RWPE1 (cell line): ENCODE data around the gene CSPG4.
"Not testable (repeated sequence)": the region's sequence is repeated elsewhere in the genome, so short reads cannot be mapped to it uniquely, and the experiment has no call there.

Source experiments
- CTCF ChIA-PET: fragments of 350-600 bp; sonication (Branson Sonifier 250); formaldehyde crosslinking; extraction: SDS; loops from one replicate; lab custom pipeline; 2021; lab: Yijun Ruan, JAX
- POLR2A ChIA-PET: fragments of 400-600 bp; formaldehyde crosslinking; extraction: SDS; loops from one replicate; lab custom pipeline; 2020; ENCODE audit warnings: antibody characterized with exemption; ENCODE audit not compliant: low non-redundant PET; lab: Yijun Ruan, JAX
- DNase-seq: peaks from one replicate; pipeline ENCODE4 v3.0.0; 2012; ENCODE audit warnings: low spot score
- H3K27ac ChIP-seq: fragments of 450-650 bp; 2 replicates; pipeline ENCODE4 v1.5.1; 2017
- TF ChIP-seq, protein P1 (sequence below): fragments of 450-650 bp; conservative IDR thresholded peaks from 2 replicates; pipeline ENCODE4 v1.5.1; 2017; ENCODE audit warnings: low read depth, mild to moderate bottlenecking

Gene CSPG4

DNA sequence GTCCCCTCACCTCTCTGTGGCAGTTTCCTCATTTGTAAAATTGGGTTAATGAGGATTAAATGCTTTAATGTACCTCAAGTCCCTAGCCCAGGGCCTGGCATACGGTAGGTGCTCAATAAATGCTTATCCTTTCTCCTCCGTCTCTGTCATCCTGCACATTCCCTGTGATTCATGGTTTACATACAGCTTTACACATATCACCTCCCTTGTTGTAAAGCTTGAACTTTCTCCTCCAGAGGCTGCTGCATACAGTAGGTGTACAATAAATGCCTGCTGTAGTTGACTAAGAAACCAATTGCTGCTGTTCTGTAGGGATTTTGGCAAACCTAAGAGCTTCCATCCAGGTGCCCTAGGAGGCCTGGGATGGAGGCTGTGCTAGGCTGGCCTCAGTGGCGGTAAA, 1.5 kb upstream of the CSPG4 start:
- no peak for DNase-seq
- TF ChIP-seq, protein P1, sequence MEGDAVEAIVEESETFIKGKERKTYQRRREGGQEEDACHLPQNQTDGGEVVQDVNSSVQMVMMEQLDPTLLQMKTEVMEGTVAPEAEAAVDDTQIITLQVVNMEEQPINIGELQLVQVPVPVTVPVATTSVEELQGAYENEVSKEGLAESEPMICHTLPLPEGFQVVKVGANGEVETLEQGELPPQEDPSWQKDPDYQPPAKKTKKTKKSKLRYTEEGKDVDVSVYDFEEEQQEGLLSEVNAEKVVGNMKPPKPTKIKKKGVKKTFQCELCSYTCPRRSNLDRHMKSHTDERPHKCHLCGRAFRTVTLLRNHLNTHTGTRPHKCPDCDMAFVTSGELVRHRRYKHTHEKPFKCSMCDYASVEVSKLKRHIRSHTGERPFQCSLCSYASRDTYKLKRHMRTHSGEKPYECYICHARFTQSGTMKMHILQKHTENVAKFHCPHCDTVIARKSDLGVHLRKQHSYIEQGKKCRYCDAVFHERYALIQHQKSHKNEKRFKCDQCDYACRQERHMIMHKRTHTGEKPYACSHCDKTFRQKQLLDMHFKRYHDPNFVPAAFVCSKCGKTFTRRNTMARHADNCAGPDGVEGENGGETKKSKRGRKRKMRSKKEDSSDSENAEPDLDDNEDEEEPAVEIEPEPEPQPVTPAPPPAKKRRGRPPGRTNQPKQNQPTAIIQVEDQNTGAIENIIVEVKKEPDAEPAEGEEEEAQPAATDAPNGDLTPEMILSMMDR, result no peak
- POLR2A ChIA-PET, result interaction anchor here (0.7 kb wide), 1 partner anchor 77 kb away, joined by 4 read pairs; no protein-coding TSS in a partner anchor
- no peak overlapping the region for H3K27ac ChIP-seq
- CTCF ChIA-PET, result interaction anchor here (1.2 kb wide), 2 partner anchors 19 to 88 kb away, joined by 4 to 5 read pairs; no protein-coding TSS in a partner anchor

DNA sequence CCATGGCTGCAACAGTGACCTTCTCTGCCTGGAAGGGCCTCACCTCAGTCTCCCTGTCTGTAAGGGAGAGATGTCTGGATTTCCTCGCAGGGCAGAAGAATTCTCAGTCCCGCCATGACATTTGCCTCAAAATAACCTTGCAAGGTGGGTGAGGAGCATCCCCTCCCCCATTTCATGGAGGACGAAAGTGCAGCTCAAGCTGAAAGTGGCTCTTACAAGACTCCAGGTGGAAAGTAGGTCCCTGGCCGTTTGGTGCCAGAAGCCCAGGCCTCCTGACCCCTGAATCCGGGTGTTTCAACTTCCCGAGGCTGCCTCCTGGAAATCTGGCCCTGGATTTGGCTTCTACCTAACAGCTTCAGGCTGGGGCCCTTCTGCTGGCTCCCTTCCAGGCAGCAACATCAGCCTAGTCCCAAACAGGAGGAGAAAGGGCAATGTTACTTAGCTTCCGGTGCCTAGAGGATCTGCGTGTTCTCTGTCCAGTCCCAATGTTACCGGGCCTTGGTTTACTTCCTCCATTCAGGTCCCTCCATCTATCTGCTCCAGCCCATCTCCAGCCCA, 769 bp upstream of the CSPG4 start:
- DNase-seq, result no peak
- H3K27ac ChIP-seq, result peak overlapping the region; percentile 28; the same call in 1 of the 2 replicates
- ChIA-PET CTCF (interaction anchor here (1.2 kb wide), 2 partner anchors 20 to 89 kb away, joined by 4 to 5 read pairs; no protein-coding TSS in a partner anchor), POLR2A (no interaction called here)
- TF ChIP-seq, protein P1, result no peak

DNA sequence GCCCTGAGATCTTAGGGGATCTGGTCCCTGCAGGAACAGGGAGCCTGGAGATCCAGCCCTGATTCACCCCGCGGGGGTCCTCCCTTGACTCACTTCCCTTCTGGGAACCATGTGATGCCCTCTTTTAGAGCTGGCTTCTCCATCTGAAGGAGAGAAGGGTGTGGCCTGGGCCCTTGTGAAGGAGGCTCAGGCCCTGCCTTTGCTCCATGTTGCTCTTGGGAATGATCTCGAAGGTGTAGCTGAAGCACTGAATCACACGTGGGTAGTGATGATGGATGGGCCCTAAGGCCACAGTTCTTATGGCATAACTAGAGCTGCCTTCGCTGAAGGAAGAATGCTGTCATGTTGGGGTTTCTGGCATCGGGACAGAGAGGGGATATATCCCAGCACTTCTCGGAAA, 1.2 kb downstream of the CSPG4 start:
- CTCF ChIA-PET, POLR2A ChIA-PET, DNase-seq: not testable (repeated sequence)

DNA sequence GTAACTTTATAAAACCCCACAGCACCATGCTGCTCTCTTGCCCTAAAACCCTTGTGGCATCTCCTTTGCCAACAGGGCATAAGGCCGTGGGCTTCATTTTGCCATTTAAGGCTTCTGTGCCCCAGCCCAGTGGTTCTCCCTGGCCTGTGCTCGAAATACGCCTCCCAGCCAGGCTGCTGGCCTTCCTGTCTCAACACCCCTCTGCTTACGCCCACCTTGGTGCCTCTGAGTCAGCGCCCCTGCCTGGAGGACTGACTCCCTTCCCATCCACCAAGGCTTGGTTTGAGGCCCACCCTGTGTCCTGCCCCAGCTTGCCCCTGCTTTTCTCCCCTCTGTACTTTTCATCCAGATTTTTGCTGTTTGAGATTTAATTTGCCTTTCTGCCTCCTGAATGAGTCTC, 1.8 kb downstream of the CSPG4 start:
- POLR2A ChIA-PET, H3K27ac ChIP-seq, DNase-seq, CTCF ChIA-PET: not testable (repeated sequence)

More for the DNA sequence above, 1.2 kb downstream of the CSPG4 start:
- not testable (repeated sequence) for H3K27ac ChIP-seq

DNA sequence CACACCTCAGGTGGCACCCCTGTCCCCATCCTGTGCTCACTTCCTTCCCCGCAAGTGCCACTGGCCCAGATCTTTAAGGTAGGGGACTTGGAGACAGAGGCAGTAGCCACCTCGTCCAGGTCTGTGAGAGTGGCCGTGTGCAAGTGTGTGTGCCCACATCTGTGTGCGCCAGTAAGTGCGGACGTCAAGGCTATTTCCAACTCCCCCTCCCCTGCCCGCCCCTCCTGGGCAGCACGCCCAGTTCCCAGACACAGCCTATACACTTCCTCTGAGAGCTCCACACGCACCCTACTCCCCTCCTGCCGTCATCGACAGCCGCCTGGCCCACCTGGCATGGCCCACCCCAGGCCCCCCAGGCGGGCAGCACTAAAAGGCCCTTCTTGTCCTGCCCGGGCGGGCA, 3.2 kb downstream of the CSPG4 start:
- H3K27ac ChIP-seq, result peak overlapping the region; percentile 39; the same call in 1 of the 2 replicates
- POLR2A ChIA-PET, DNase-seq, CTCF ChIA-PET: not testable (repeated sequence)

DNA sequence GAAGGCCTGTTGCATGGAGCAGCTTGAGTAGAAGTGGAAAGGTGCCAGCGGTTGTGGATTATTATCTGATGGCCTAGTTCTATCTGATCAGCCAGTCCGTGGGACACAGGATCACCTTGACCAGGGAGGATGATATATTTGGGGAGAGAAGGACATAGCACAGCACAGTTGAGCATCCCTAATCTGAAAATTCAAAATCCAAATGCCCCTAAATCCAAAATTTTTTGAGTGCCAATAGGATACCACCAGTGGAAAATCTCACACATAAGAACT, 6.0 kb downstream of the CSPG4 start:
- ChIA-PET CTCF (interaction anchor here (0.6 kb wide), 1 partner anchor 9 kb away, joined by 3 read pairs; no protein-coding TSS in a partner anchor), POLR2A (interaction anchor here (0.7 kb wide), 1 partner anchor 66 kb away, joined by 6 read pairs; the partner anchor contains the start of gene IMP3)
- no peak for DNase-seq
- TF ChIP-seq, protein P1, result no peak
- peak overlapping the region; percentile 26 for H3K27ac ChIP-seq

DNA sequence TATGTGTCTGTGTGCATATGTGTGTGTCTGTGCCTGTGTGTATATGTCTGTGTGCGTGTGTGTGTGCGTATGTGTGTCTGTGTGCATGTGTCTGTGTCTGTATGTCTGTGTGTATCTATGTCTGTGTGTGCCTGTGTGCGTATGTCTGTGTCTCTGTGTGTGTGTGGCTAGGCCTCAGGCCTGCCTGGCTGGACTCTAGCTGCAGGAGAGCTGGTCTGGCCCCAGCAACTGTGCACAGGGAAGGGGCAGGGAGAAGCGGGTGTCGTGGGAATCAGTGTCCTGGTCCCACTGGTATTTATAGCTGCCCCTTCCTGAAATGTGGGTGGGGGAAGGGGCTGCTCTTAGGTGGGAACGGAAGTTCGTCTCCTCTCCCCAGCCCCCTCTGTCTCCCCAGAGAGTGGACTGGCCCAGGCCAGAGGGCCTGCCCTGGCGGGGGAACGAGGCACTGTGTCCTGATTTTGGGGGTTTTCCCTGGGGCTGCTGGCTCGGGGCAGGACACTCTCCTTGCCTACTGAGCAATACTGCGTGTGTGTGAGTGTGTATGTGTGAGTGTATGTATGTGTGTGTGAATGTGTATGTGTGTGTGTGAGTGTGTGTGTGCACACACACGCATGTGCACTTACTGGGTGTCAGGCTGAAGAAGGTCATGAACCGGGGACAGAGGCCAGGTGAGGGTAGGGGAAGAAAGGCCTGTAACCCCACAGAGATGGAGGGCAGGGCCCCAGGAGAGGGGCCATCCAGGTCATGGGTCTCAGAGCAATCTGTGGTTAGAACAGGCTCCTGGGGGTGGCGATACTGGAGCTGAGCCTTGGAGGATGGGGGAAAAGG, 6.6 kb downstream of the CSPG4 start:
- POLR2A ChIA-PET, result no interaction called here
- TF ChIP-seq, protein P1, result no peak
- H3K27ac ChIP-seq, result peak overlapping the region; percentile 26
- CTCF ChIA-PET, result interaction anchor here (0.6 kb wide), 1 partner anchor 9 kb away, joined by 3 read pairs; no protein-coding TSS in a partner anchor
- no peak for DNase-seq

DNA sequence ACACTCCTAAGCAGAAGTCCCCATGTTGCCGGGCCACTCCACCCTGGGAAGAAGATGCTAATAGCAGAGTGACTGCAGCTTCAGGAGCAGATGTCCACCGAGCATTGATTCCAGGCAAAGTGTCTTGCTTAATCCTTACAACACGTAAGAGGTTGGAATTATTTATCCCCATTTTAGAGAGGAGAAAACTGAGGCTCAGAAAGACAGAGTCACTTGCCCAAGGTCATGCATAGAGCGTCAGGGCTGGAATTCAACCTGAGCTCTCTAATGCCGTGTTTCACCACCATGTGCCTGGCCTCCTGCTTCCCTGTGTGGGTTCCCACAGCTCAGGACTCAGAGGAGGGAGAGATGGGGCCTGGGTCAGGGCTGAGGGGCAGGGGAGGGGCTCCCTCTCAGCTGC, 7.3 kb downstream of the CSPG4 start:
- DNase-seq, CTCF ChIA-PET, POLR2A ChIA-PET: not testable (repeated sequence)
- H3K27ac ChIP-seq, result peak overlapping the region; percentile 26; the same call in 1 of the 2 replicates
